ENCODE data around the gene CERS4.
"Not testable (repeated sequence)": the region's sequence is repeated elsewhere in the genome, so short reads cannot be mapped to it uniquely, and the experiment has no call there.

The CERS4 gene, protein sequence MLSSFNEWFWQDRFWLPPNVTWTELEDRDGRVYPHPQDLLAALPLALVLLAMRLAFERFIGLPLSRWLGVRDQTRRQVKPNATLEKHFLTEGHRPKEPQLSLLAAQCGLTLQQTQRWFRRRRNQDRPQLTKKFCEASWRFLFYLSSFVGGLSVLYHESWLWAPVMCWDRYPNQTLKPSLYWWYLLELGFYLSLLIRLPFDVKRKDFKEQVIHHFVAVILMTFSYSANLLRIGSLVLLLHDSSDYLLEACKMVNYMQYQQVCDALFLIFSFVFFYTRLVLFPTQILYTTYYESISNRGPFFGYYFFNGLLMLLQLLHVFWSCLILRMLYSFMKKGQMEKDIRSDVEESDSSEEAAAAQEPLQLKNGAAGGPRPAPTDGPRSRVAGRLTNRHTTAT

DNA sequence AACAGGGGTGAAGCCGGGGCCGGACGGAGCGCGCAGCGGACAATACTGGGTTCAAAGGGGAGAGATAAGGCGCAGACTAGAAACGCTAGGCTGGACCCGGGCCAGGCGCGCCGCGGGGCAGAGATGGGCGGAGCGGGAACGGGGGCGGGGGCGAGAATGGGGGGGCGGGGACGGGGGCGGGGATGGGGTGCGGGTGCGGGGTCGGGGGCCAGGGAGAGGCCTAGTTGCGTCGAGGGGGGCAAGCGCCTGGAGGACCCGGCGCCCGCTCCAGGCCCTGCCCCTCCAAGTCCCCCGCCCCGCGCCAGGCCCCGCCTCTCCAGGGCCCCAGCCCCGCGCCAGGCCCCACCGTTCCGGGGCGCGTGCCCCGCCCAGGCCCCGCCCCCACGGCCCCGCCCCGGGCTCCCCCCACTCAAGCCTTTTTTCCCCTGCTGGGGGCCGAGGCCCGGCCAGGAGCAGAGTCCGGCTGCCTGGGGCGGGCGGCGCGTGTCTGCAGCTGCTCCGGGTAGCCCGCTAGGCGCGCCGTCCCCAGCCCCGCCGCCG is at the start of gene CERS4:
Gene CERS4 (plus strand): TSS at position 449 of the 540 bp plus-strand sequence. CDS start 41,707 bp downstream, outside the sequence.
- DNase-seq (ENCODE audit: low spot score) = no peak

DNA sequence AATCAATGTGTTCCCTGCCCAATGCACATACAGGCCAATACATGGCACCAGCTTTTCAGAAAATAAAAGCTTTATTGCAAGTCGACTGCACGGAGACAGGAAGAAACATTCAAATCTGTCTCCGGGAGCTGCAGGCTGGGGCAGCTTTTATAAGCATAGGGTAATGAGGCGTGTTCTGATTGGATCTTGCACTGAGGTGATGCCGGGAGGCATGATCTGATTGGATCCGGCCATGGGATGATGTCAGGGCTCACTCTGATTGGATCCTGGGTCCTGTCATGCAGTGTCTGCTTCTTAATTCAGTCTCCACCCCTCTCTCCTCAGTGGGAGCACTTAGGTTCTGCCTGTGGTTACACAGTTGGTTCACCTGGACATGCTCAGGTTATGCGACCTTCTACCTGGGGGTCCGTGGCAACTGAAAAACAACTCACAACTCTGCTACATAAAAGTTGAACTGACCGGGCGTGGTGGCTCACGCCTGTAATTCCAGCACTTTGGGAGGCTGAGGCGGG is 48.0 kb upstream of the CERS4 start:
- DNase-seq (ENCODE audit: low spot score) = peak; percentile 50

DNA sequence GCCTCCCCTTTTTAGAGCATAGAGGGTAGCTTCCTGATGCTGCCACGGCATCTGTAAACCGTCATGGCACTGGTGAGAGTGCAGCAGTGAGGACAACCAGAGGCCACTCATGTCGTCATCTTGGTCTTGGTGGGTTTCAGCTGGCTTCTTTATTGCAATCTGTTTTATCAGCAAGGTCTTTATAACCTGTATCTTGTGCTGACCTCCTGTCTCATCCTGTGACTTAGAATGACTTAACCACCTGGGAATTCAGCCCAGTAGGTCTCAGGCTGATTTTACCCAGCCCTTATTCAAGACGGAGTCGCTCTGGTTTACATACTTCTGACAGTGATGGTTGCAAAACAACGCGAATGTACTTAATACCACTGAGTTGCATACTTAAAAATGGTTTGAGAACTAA is 45.4 kb upstream of the CERS4 start:
- no peak for DNase-seq (ENCODE audit: low spot score)

DNA sequence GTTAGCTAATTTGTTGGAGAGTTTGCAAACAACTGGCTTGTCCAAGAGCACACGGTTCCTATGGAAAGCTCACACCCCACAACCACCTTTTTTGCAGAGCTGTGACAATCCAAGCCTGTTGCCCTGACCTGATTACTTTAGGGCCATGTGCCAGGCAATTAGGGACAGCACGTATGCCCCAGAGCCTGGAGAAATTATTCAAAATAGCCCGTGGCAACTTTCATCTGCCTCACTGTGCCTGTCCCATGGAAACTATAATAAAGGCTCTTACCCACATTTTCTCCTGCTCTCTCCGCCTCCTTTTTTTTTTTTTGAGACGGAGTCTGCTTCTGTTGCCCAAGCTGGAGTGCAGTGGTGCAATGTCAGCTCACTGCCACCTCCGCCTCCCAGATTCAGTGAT is 41.2 kb upstream of the CERS4 start:
- no peak for DNase-seq (ENCODE audit: low spot score)

DNA sequence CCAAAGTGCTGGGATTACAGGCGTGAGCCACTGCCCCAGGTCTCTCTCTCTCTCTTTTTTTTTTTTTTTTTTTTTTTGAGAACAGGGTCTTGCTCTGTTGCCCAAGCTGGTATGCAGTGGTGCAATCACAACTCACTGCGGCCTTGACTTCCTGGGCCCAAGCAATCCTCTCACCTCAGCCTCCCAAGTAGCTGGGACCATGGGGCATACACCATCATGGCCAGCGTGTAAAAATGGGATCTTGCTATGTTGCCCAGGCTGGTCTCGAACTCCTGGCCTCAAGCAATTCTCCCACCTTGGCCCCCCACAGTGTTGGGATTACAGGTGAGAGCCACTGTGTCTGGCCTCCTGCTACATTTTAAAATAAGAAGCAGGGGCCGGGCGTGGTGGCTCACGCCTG is 40.6 kb upstream of the CERS4 start:
- no peak for DNase-seq (ENCODE audit: low spot score)

DNA sequence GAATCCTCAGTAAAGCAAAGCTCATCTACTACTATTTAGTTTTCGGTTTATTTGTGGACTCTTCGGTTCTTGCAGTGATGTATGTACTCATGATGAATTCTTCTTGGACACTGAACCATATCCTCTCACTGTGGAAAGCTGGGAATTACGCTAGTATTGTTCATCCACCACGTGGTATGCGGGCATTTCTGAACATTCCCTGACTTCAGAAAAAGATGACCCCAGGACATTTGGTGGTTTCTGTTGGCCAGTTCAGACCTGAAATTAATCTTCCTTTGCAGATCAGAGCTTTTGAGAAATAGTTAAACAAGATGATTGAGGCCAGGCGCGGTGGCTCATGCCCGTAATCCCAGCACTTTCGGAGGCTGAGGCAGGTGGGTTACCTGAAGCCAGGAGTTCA is 34.5 kb upstream of the CERS4 start:
- no peak for DNase-seq (ENCODE audit: low spot score)

DNA sequence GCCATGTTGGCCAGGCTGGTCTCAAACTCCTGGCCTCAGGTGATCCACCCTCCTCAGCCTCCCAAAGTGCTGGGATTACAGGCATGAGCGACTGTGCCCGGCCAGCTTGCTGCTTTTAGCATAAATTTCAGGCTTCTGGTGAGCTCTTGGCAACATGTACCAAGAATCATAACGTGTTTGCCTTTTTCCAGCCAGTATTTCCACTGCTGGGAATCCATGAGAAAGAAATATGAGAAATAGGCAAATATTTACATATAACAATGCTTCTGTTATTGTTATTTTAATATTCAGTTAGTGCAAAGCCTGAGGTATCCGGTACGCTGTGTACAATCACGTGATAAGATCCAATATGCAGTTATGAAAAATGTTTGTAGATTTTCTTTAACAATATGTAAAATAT is 29.2 kb upstream of the CERS4 start:
- no peak for DNase-seq (ENCODE audit: low spot score)

DNA sequence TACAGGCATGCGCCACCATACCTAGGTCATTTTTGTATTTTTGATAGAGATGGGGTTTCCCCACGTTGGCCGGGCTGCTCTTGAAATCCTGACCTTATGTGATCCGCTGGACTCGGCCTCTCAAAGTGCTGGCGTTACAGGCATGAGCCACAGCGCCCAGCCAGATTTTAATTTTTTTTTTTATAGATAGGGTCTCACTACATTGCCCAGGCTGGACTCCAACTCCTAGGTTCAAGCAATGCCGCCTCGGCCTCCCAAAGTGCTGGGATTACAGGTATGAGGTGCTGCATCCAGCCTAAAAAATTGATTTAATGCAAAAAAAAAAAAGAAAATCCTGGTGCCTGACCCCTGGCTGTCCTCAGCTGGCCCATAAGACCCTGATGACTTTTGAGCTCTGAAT is 24.9 kb upstream of the CERS4 start:
- DNase-seq (ENCODE audit: low spot score) = no peak

DNA sequence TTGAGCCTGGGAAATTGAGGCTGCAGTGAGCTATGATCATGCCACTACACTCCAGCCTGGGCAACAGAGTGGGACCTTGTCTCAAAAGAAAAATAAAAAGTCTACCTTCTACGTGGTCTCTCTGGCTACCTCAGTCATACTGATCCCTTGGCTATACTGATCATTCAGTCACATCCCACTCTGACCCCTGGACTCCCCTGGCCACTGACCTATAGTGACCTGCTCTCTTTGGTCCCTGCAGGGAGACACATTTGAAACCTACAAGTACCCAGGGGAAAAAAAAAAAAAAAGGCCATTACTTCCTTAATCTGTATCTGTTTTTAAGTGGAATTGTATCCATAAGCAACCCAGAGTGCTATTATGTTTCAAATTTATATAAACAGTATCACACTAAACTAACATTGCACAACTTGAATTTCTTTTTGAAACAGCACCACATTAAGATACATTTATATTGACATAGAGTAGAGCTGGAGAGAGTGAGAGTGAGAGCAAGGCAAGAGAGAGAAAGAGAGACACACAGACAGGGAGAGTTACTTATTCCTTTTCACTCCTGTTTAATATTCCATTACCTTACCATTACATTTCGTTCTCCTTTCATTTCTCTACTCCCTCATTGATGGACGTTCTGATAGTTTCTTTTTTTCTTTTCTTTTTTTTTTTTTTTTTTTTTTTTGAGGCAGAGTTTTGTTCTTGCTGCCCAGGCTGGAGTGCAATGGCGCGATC is 23.7 kb upstream of the CERS4 start:
- no peak for DNase-seq (ENCODE audit: low spot score)

DNA sequence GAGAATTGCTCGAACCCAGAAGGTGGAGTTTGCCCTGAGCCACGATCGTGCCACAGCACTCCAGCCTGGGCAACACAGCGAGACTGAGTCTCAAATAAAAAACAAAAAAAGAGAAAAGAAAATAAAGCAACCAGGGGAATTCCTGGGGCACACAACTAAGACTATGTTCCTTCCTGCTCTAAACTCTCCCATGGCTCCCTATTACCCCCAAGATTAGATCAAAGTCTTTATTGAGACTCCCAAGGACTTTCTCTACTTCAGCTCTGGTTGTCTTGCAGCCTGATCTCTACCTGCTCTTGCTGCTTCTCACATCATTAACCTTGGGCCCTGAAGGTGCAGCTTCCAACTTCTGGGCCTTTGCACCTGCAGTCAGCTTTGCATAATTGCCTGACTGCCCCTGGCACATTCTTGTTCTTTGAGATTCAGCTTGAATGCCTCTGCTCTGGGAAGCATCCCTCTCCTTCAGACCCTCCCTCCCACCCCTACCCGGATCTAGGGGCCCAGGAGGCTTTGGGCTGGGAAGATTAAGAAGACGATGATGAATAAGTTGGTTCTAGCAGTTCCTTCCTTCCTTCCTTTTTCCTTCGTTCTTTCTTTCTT is 16.8 kb upstream of the CERS4 start:
- DNase-seq (ENCODE audit: low spot score) = no peak

DNA sequence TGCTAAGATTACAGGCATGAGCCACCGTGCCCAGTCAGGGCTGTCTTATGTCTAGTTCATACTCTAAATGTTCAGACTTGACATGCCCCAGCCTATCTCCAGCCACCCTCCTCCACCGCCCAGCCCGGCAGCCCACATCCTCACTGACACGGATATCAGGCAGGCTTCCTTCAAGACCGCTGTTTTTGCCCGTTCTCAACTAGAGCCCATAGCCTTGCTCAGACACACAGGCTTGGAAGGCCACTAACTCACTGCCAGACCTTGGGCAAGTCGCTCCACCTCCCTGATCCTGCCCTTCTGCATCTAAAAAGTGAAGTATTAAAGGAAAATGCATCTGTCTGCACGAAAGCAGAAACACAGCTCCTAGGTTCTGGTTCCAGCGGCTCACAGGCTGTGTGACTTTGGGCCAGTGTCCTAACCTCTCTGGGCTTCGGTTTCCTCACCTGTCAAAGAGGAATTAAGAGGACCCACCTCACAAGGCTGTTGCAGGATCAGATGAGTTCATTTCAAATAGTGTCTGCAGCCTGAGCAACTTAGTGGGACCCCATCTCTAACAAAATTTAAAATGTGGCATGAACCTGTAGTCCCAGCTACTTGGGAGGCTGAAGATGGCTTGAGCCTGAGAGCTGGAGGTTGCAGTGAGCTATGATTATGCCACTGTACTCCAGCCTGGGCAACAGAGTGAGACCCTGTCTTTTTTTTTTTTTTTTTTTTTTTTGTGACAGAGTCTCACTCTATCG is 14.5 kb upstream of the CERS4 start:
- DNase-seq (ENCODE audit: low spot score) = no peak

DNA sequence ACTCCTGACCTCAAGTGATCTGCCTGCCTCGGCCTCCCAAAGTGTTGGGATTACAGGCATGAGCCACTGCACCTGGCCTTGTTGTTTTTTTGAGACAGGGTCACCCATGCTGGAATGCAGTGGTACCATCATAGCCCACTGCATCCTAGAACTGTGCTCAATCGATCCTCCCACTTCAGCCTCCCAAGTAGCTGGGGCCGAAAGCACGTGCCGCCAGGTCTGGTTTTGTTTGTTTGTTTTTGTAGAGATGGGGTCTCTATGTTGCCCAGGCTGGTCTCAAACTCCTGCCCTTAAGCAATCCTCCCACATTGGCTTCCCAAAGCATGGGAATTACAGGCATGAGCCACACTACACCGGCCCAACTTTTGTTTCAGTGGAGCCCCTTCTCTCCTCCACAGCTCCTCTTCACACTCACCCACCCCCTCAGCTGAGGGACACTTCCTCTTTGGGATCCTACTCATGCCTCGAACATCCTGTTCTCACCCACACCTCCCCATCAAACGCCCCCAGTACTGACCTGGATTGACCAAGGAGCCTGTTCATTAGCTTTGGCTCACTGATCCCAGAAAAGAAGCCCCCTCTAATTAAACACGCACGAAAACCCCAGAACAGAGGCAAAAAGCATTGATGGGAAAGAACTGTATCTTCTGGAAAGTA is 12.8 kb upstream of the CERS4 start:
- DNase-seq (ENCODE audit: low spot score) = no peak

DNA sequence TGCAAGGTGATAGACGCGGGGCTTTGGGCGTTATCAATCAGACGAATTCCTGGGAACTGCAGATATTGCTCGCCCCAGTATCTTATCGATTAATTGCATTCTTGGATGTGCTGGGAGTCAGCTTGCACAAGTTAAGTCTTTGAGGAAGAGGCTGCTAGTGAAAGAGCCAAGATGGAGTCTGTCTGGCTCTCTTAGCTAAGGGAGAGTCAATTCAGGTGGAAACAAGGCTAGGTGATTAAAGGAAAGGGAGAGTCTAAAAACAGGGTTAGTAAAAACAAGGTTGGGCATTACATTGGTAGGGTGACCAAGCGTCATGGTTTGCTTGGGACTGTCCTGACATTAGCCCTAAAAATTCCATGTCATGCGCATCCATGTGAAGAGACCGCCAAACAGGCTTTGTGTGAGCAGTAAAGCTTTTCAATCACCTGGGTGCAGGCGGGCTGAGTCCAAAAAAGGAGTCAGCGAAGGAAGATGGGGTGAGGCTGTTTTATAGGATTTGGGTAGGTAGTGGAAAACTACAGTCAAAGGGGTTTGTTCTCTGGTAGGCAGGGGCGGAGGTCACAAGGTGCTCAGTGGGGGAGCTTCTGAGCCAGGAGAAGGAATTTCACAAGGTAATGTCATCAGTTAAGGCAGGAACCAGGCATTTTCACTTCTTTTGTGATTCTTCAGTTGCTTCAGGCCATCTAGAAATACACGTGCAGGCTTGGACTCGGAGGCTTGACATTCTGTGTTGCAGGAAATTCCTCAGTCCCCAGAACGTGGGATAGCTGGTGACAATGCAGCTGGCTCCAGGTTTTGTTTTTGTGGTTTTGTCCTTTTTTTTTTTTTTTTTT is 5.7 kb upstream of the CERS4 start:
- not testable (repeated sequence) for DNase-seq (ENCODE audit: low spot score)

DNA sequence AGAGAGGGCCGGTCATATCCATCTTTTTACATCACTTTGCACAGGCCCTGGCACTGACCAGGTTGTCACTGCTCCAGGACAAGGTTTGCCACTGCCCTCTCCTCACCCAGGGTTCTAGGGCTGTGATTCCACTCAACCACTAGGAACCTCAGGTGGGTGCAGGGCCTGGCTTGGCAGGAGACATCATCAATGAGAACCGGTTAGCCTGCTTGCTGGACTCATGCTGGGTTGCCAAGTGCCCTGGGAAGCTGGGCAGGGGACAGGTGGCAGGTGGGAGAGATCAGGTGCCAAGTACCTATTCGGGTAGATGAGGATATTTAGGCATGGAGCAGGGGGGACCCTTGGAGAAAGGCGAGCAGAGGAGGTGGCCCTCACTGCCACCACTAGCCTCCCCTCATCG is 4.2 kb upstream of the CERS4 start:
- DNase-seq (ENCODE audit: low spot score) = no peak

DNA sequence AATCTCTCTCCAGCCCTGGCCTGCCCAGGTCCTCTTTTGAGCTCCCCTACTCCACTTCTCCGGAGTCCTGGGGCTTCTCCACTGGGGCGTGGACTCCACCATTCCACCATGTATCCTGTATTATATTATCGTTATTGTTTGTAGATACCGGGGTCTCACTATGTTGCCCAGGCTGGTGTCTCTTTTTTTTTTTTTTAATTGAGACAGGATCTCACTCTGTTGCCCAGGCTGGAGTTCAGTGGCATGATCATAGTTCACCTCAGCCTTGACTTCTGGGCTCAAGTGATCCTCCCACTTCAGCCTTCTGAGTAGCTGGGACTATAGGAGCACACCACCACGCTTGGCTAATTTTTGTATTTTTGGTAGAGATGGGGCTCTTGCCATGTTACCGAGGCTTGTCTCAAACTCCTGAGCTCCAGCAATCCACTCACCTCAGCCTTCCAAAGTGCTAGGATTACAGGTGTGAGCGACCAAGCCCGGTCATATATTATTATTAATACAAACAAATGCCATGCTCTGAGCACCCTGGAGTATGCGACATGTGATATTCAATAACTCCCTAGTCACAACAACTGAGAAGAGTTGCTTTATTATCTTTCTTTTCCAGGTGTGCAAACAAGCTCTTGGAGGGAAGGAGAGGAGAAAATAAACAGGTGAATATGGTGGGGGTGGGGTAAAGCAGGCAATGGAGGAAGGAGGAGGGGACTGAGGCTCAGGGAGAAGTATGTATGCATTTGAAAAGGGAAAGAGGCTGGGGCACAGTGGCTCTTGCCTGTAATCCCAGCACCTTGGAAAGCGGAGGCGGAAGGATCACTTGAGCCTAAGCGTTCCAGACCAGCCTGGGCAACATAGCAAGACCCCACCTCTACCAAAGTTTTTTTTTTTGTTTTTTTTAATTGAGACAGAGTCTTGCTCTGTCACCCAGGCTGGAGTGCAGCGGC is 2.8 kb upstream of the CERS4 start:
- no peak for DNase-seq (ENCODE audit: low spot score)

DNA sequence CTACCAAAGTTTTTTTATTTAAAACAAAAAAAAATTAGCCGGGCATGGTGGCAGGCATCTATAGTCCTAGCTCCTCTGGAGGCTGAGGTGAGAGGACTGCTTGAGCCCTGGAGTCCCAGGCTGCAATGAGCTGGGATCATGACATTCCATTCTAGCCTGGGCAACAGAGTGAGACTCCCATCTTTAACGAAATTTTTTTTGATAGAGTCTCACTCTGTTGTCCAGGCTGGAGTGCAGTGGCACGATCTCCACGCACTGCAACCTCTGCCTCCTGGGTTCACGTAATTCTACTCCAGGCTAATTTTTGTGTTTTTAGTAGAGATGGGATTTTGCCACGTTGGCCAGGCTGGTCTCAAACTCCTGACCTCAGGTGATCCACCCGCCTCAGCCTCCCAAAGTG is 1.8 kb upstream of the CERS4 start:
- not testable (repeated sequence) for DNase-seq (ENCODE audit: low spot score)

DNA sequence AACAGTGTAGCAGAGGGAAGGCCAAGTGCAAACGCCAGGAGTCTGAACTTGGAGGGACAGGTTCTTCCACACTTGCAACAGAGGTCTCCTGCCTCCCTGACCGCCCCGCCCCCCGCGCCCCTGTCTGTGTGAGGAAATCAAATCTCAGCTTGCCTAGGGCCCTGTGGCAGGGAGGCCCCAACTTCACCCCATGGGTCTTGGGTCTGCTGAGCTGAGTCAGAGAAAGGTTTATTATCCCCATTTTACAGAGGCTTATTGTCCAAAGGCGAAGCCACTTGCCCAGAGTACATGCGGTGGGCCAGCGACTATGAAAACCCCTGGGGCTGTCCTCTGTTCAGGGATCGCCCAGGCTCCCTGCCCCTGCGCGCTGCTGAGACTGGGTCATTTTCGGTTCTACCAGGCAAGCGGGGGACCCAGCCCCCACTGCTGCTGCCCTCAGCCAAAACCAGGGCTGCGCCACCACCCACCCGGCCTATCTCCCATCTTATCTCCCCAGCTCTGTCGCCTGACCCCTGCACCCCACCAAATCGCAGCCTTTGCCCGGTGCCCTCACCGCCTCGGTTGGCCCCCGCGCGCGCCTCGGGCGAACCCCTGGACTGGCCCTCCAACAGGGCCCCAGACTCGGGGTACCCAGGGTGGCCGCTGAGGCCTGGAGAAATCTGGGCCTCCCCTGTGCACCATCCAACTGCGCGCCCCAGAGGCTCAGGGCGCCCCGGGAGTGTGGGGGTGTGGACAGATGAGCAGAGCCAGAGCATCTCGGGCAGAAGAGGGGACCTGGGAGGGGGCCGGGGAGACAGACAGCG is 850 bp upstream of the CERS4 start:
- no peak for DNase-seq (ENCODE audit: low spot score)

Measured in SW480 (cell line).